ENCODE results near the gene NAAA. TPM values are rescaled to one million over a fixed set of nuclear protein-coding genes. Genes with fewer than 3 reads are reported as not detected.
"Not testable (repeated sequence)": the region's sequence is repeated elsewhere in the genome, so short reads cannot be mapped to it uniquely, and the experiment has no call there.

Gene NAAA
- total RNA-seq = 29.4 TPM

GRCh38 chr4:75940692-75941253 lies at the start of gene NAAA:
NAAA (minus strand) TSS chr4:75941013; CDS start chr4:75940949, 64 bp downstream.
- DNase-seq (ENCODE audit: low spot score) (peak; percentile 90), ATAC-seq (peak; percentile 91)
- intact Hi-C loops (cut with DNase I) = no loop called here

GRCh38 chr4:75989846-75990528 lies 49.2 kb upstream of the NAAA start:
- intact Hi-C loops (cut with DNase I) = loop anchor here (2.0 kb wide), 1 partner anchor 279 kb away; no protein-coding TSS in a partner anchor
- ATAC-seq (no peak), DNase-seq (ENCODE audit: low spot score) (no peak)

GRCh38 chr4:75985116-75985515 lies 44.3 kb upstream of the NAAA start:
- no peak for DNase-seq (ENCODE audit: low spot score)
- intact Hi-C loops (cut with DNase I) = no loop called here
- no peak for ATAC-seq

- intact Hi-C loops (cut with DNase I) = no loop called here
- DNase-seq (ENCODE audit: low spot score) (no peak), ATAC-seq (no peak)
These were observed 39.8 kb upstream of the NAAA start for GRCh38 chr4:75980576-75980975.

- no peak for ATAC-seq
- intact Hi-C loops (cut with DNase I) = no loop called here
- no peak for DNase-seq (ENCODE audit: low spot score)
These were observed 35.4 kb upstream of the NAAA start for GRCh38 chr4:75976177-75976576.

- intact Hi-C loops (cut with DNase I) = no loop called here
- ATAC-seq (no peak), DNase-seq (ENCODE audit: low spot score) (no peak)
These were observed 33.0 kb upstream of the NAAA start for GRCh38 chr4:75973766-75974165.

GRCh38 chr4:75968084-75968483 lies 27.3 kb upstream of the NAAA start:
- intact Hi-C loops (cut with DNase I) = no loop called here

DNA sequence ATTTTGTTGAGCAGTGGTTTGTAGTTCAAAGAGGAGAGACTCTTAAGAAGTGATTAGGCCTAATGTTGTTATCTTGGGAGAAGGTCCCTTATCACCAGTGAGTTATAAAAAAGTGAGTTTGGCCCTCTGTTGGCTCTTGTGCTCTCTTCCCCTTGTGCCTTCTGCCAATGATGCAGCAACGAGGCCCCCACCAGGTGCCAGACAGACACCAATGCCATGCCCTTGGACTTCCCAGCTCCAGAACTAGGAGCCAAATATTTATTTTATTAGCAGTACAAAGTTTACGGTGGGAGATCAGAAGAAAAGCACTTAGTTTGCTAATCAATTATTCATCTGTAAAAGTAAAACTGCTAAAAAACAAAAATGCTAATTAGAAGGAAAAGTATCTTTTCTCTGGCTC lies 22.7 kb upstream of the NAAA start:
- intact Hi-C loops (cut with DNase I) = no loop called here
- no peak for DNase-seq (ENCODE audit: low spot score)
- ATAC-seq = no peak

More at GRCh38 chr4:75968084-75968483, 27.3 kb upstream of the NAAA start:
- no peak for DNase-seq (ENCODE audit: low spot score)
- ATAC-seq = no peak

DNA sequence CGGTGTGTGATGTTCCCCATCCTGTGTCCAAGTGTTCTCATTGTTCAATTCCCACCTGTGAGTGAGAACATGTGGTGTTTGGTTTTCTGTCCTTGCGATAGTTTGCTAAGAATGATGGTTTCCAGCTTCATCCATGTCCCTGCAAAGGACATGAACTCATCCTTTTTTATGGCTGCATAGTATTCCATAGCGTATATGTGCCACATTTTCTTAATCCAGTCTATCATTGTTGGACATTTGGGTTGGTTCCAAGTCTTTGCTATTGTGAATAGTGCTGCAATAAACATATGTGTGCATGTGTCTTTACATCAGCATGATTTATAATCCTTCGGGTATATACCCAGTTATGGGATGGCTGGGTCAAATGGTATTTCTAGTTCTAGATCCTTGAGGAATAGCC lies 21.3 kb upstream of the NAAA start:
- DNase-seq (ENCODE audit: low spot score); intact Hi-C loops (cut with DNase I); ATAC-seq: not testable (repeated sequence)

DNA sequence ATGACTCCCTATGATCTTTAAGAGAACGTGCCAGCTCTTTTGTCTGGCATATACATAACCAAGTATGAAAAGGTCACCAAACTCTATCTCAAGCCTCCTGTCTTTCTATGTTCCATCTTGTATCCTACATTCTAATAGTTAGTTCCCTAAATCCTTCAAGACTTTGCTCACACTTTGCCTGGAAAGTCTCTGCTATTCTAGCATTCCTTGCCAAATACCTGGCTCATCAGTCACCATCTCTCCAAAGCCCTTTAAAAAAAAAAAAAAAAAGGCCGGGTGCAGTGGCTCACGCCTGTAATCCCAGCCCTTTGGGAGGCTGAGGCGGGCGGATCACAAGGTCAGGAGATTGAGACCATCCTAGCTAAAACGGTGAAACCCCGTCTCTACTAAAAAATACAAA lies 17.7 kb upstream of the NAAA start:
- ATAC-seq; intact Hi-C loops (cut with DNase I); DNase-seq (ENCODE audit: low spot score): not testable (repeated sequence)

DNA sequence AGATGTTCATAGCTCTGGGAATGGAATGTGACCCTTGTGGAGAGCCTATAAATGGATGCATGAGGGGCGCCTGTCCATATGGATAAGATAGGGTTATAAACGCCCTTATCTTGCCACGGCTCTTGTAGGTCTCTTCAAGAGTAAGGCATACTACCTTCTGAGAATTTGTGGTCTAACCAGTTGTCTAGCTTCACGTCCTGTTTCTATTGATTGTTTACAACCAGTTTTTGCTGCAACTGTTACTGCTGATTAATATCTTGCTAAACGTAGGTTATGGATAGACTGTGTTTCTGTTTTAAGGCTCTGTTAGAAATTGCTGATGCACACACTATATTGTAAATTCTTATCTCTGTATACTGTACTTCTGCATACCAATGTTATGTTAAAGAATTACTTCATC lies 14.0 kb upstream of the NAAA start:
- ATAC-seq; DNase-seq (ENCODE audit: low spot score); intact Hi-C loops (cut with DNase I): not testable (repeated sequence)

GRCh38 chr4:75953509-75953908 lies 12.7 kb upstream of the NAAA start:
- ATAC-seq (no peak), DNase-seq (ENCODE audit: low spot score) (no peak)
- intact Hi-C loops (cut with DNase I) = no loop called here

DNA sequence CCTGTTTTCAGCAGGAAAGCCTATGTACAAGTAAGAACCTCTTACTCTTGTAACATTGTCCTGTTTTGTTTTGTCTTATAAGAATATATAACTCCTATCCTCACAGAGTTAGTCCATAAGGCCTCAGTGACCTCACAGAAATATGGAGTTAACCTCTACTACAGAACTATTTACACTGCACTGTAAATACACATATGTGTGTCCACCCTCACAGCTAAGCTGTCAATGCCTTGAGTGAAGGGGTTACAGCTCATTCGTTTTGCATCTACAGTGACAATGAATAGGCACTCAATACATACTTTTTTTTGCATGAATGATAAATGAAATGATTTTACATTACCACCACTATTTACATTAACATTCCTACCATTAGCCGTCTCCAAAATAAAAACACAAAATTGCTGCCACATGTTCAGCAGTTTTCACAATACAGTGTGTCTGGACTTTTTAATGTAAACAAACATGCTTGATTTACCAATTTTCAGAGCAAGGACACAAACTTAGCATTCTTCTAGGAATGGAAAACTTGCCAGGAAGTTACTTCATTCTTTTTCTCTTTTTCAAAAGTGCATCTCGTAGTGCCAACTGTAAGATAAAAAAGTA lies 9.5 kb upstream of the NAAA start:
- no peak for DNase-seq (ENCODE audit: low spot score)
- ATAC-seq = no peak
- intact Hi-C loops (cut with DNase I) = no loop called here

GRCh38 chr4:75948822-75949444 lies 8.1 kb upstream of the NAAA start:
- intact Hi-C loops (cut with DNase I) = no loop called here
- DNase-seq (ENCODE audit: low spot score) (no peak), ATAC-seq (no peak)

- ATAC-seq (peak; percentile 90), DNase-seq (ENCODE audit: low spot score) (peak; percentile 83)
- intact Hi-C loops (cut with DNase I) = no loop called here
These were observed 722 bp downstream of the NAAA start for GRCh38 chr4:75939890-75940691.

DNA sequence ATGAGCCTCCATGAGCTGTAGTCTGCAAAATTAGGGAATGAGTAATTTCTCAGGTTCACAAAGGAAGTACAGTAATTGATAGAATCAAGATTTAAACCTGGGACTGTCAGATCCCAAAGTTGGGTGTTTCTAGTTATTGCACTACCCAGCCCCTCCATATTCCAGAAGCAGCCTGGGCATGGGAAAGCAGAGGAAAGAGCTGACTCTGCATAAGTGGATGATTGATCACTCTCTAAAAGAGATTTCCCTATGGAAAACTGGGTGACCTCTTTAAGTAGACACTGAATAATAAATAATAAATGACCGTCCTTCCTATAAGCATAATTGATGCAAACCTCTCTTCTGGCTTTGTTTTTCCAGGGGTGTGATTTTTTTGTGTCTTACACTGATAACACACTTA lies 5.2 kb downstream of the NAAA start:
- DNase-seq (ENCODE audit: low spot score) = no peak
- no peak for ATAC-seq
- intact Hi-C loops (cut with DNase I) = no loop called here

GRCh38 chr4:75930152-75930551 lies 10.7 kb downstream of the NAAA start:
- DNase-seq (ENCODE audit: low spot score) (no peak), ATAC-seq (no peak)
- intact Hi-C loops (cut with DNase I) = no loop called here

DNA sequence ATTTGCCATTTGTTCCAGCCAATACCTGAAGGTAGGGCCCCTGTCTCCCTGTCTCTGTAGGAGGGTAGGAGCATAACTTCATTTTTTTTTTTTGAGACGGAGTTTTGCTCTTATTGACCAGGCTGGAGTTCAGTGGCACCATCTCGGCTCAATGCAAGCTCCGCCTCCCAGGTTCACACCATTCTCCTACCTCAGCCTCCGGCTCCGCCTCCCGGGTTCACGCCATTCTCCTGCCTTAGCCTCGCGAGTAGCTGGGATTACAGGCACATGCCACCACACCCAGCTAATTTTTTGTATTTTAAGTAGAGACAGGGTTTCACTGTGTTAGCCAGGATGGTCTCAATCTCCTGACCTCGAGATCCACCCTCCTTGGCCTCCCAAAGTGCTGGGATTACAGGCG lies 15.9 kb downstream of the NAAA start:
- ATAC-seq; DNase-seq (ENCODE audit: low spot score); intact Hi-C loops (cut with DNase I): not testable (repeated sequence)

- ATAC-seq (peak; percentile 30), DNase-seq (ENCODE audit: low spot score) (no peak)
- intact Hi-C loops (cut with DNase I) = no loop called here
These were observed 16.4 kb downstream of the NAAA start for GRCh38 chr4:75924309-75924827.
